ENCODE results near the gene MED13L. TPM values are rescaled to one million over a fixed set of nuclear protein-coding genes. Genes with fewer than 3 reads are reported as not detected.

Gene MED13L
- 32.3 TPM for polyA plus RNA-seq (2012; ENCODE audit: insufficient read length, low read depth)

DNA sequence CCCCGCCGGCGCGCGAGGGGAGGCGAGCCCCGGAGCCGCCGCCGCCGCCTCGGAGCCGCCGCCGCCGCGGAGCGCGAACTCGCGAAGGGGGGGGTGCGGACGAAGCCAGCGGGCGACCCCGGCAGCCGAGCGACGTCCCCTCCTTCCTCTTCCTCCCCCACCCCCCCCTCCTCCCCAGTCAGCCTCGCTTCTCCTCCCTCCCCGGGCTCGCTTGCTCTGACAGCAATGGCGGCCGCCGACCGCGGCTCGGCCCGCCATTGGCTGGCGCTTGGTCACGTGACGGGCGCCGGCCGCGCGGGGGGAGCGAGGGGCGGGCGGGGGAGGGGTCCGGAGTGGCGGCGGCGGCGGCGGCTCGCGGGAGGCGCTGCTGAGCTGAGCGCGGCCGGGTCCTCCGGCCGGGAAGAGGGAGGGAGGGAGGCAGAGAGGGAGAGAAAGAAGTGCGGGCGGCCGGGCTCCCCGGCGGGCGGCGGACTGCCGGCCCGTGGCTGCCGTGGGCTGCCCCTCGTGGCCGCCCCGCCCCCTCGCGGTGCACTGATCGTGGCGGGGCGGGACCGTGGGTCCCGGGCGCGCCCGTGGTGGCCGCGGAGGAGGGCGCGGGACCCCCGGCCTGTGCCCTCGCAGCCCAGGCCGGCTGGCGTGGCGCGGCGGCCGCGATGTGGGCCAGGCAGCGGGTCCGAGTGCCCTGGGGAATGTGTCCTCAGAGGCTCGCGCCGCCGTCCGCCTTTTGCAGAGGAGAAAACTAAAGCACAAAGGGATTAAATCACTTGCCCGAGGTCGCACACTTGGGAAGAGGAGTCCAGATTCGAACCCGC, at the start of gene MED13L:
MED13L (minus strand) TSS at position 227 of the 812 bp plus-strand sequence. CDS start 562 bp downstream, outside the sequence.
- TF ChIP-seq POLR2AphosphoS5 (IDR thresholded peaks at IDR 0.05; ENCODE audit: low read depth, low read length): peak; percentile 24; the same call in 1 of the 2 replicates
- peak; percentile 6; the same call in 1 of the 2 replicates for TF ChIP-seq TAF1 (IDR thresholded peaks at IDR 0.05; ENCODE audit: borderline replicate concordance, insufficient read depth, low read length)
- TF ChIP-seq REST (IDR thresholded peaks at IDR 0.05; ENCODE audit: insufficient read depth in 1 of 2, low read depth in 2 of 2, low read length in 2 of 2): no peak
- no peak for TF ChIP-seq SIN3A (IDR thresholded peaks at IDR 0.05; ENCODE audit: borderline replicate concordance, insufficient read depth, low read length)
- no peak for TF ChIP-seq FOXP2 (optimal IDR thresholded peaks at IDR 0.05; ENCODE audit: borderline replicate concordance, extremely low read depth, extremely low read length, insufficient read depth)

DNA sequence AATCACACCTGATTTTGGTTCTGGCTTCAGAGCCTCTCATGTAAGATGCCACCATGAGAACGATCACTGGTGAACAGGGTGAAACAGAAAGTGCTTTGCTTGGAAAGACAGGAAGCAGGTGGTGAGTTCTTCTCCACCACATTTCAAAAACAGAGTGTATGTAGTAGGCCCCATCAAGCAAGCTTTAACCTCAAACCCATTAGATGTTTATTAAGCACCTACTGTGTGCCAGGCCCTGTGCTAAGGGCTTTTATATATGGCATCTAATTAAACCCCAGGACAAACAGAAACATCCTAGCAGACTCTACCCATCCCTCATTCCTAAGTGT, 47.8 kb upstream of the MED13L start:
- TF ChIP-seq SIN3A (IDR thresholded peaks at IDR 0.05; ENCODE audit: borderline replicate concordance, insufficient read depth, low read length) (no peak), TAF1 (IDR thresholded peaks at IDR 0.05; ENCODE audit: borderline replicate concordance, insufficient read depth, low read length) (no peak), FOXP2 (optimal IDR thresholded peaks at IDR 0.05; ENCODE audit: borderline replicate concordance, extremely low read depth, extremely low read length, insufficient read depth) (no peak), POLR2AphosphoS5 (IDR thresholded peaks at IDR 0.05; ENCODE audit: low read depth, low read length) (no peak), REST (IDR thresholded peaks at IDR 0.05; ENCODE audit: insufficient read depth in 1 of 2, low read depth in 2 of 2, low read length in 2 of 2) (no peak)

DNA sequence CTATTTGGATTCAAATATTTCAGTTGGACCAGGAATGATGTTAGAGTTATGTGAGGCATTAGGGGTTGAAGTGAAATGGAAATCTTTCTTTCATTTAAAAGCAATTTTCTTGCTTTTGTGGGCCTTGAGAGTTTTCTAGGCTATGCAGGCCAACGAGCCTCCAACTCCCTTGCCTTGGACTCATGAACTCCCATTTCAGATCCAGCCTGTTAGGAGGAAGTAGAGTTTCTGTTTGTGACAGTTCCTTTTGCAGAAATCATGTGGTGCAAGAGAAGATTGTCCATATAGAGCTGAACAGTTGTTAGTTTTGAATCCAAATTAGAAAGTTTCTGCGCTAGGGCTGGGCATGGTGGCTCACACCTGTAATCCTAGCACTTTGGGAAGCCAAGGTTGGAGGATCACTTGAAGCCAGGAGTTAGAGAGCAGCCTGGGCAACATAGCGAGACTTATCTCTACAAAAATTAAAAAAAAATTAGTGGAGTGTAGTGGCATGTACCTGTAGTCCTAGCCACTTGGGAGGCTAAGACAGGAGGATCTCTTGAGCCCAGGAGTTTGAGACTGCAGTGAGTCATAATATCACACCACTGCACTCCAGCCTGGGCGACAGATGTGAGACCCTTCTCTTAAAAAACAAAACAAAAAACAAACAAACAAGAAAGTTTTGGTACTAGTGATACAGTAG, 47.3 kb upstream of the MED13L start:
- TF ChIP-seq FOXP2 (optimal IDR thresholded peaks at IDR 0.05; ENCODE audit: borderline replicate concordance, extremely low read depth, extremely low read length, insufficient read depth) (no peak), TAF1 (IDR thresholded peaks at IDR 0.05; ENCODE audit: borderline replicate concordance, insufficient read depth, low read length) (no peak), SIN3A (IDR thresholded peaks at IDR 0.05; ENCODE audit: borderline replicate concordance, insufficient read depth, low read length) (no peak), REST (IDR thresholded peaks at IDR 0.05; ENCODE audit: insufficient read depth in 1 of 2, low read depth in 2 of 2, low read length in 2 of 2) (no peak), POLR2AphosphoS5 (IDR thresholded peaks at IDR 0.05; ENCODE audit: low read depth, low read length) (no peak)

GRCh38 chr12:116323406-116324386, 46.2 kb upstream of the MED13L start:
- TF ChIP-seq POLR2AphosphoS5 (IDR thresholded peaks at IDR 0.05; ENCODE audit: low read depth, low read length) (no peak), SIN3A (IDR thresholded peaks at IDR 0.05; ENCODE audit: borderline replicate concordance, insufficient read depth, low read length) (no peak)

DNA sequence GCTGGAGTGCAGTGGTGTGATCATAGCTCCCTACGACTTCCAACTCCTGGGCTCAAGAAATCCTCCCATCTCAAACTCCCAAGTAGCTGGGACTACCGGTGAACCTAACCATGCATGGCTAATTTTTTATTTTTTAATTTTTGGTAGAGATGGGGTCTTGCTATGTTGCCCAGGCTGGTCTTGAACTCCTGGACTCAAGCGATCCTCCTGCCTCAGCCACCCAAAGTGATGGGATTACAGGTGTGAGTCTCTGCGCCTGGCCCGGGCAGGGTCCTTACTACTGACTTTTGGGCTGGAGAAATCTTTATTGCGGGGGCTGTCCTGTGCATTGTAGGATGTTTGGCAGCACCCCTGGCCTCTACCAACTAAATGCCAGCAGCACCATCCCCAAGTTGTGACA, 44.4 kb upstream of the MED13L start:
- TF ChIP-seq TAF1 (IDR thresholded peaks at IDR 0.05; ENCODE audit: borderline replicate concordance, insufficient read depth, low read length) (no peak), FOXP2 (optimal IDR thresholded peaks at IDR 0.05; ENCODE audit: borderline replicate concordance, extremely low read depth, extremely low read length, insufficient read depth) (no peak), POLR2AphosphoS5 (IDR thresholded peaks at IDR 0.05; ENCODE audit: low read depth, low read length) (no peak), REST (IDR thresholded peaks at IDR 0.05; ENCODE audit: insufficient read depth in 1 of 2, low read depth in 2 of 2, low read length in 2 of 2) (no peak), SIN3A (IDR thresholded peaks at IDR 0.05; ENCODE audit: borderline replicate concordance, insufficient read depth, low read length) (no peak)

Data from PFSK-1 (cell line).